Ovary (tissue), 3 donors: Measurements from ENCODE around the gene RPUSD3.

Source experiments
- EP300 ChIP-seq: sonication (generic); formaldehyde crosslinking; IDR thresholded peaks from one replicate; pipeline ENCODE4 v1.6.1; 2017; ENCODE audit warnings: antibody characterized with exemption
- POLR2A ChIP-seq: fragments of 450-650 bp; IDR thresholded peaks from one replicate; pipeline ENCODE4 v1.6.1; 2017; ENCODE audit warnings: antibody characterized with exemption, mild to moderate bottlenecking, moderate library complexity
- TF ChIP-seq, protein P1 (sequence below), 3 donors: fragments of 450-650 bp in 2 of 3; fragments of 200-600 bp in 1 of 3; IDR thresholded peaks; one replicate each; pipeline versions ENCODE4 v1.5.1 to v1.8.0; 2016 to 2022; ENCODE audit warnings: antibody characterized with exemption in 3 of 3, mild to moderate bottlenecking in 1 of 3
- donor health status: DM: no; HTN: no; CAD: no.

DNA sequence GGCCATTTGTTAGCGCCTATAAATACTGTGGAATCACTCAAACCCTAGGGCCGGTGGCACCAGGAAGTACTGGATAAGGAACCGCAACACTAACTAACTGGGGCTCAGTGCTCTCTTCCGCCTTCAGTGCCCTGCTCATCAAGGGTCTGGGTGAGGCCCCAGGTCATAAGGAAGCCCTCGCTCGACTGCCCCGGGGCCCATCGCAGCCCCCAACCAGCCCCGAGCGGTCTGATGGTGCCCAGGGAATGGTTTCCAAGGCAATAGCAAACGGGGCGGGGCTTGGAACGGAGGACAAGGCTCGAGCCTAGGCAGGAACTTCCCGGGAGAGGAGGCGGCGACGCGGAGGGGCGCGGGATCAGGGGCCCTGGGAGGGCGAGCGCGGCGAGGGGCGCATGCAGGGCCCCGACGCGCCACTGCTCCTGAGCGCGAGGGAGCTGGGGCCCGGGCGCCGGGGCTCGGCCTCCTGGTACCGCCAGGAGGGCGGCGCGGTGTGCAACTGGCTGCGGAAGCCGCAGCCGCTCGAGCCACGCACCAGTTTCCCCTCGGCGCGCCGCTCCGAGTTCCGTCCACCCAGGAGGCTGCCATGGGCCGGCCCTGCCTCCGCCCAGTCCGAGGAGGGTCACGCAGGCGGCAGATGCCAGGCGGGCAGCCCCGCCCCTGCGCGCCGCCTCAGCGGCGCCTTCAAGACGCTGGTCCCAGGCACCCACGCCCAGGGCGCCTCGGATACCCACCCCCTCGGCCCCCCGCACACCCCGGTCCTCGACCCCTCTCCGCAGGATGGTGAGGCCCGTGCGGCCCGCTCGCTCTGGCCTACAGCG lies 34.0 kb downstream of the RPUSD3 start, which contains the start of gene TTLL3:
- TF ChIP-seq, protein P1, sequence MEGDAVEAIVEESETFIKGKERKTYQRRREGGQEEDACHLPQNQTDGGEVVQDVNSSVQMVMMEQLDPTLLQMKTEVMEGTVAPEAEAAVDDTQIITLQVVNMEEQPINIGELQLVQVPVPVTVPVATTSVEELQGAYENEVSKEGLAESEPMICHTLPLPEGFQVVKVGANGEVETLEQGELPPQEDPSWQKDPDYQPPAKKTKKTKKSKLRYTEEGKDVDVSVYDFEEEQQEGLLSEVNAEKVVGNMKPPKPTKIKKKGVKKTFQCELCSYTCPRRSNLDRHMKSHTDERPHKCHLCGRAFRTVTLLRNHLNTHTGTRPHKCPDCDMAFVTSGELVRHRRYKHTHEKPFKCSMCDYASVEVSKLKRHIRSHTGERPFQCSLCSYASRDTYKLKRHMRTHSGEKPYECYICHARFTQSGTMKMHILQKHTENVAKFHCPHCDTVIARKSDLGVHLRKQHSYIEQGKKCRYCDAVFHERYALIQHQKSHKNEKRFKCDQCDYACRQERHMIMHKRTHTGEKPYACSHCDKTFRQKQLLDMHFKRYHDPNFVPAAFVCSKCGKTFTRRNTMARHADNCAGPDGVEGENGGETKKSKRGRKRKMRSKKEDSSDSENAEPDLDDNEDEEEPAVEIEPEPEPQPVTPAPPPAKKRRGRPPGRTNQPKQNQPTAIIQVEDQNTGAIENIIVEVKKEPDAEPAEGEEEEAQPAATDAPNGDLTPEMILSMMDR (IDR thresholded peaks at IDR 0.05), result no peak
- peak; percentile 17 for TF ChIP-seq POLR2A
- no peak for TF ChIP-seq EP300
